NK-92 (cell line): ENCODE results near the gene SHISA5.
"Not testable (repeated sequence)": the region's sequence is repeated elsewhere in the genome, so short reads cannot be mapped to it uniquely, and the experiment has no call there.

Experiments used
- DNase-seq: peaks from one replicate; lab custom pipeline; 2025; ENCODE audit not compliant: unreplicated experiment; lab: John Stamatoyannopoulos, UW

SHISA5 gene

GRCh38 chr3:48478626-48479555, 25.1 kb downstream of the SHISA5 start:
- DNase-seq: no peak

DNA sequence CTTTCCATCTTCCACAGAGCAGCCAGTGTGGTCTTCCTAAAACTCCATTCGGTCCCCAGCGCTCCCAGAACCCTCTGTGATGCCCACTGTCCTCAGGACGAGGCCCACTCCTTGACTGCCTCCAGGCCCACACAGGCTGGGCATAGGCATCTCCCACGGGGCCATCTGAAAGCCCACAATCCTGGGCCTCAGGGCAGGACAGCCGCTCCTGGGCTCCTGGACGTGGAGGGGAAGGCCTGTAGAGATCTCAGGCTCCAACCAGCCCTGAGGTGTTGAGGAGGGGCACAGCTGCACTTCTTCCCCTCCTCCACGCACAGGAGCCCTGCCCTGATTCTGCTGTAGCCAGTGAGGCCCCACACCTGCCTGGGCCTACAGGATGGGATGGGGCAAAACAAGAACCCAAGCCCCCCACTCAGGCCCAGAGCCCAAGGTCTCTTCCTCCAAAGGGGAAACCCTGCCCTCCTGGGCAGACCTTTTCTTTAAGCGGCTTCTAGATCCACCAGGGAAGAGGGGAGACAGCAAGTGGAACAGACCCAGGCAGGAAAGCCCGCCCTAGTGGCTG, 25.9 kb downstream of the SHISA5 start:
- no peak for DNase-seq

DNA sequence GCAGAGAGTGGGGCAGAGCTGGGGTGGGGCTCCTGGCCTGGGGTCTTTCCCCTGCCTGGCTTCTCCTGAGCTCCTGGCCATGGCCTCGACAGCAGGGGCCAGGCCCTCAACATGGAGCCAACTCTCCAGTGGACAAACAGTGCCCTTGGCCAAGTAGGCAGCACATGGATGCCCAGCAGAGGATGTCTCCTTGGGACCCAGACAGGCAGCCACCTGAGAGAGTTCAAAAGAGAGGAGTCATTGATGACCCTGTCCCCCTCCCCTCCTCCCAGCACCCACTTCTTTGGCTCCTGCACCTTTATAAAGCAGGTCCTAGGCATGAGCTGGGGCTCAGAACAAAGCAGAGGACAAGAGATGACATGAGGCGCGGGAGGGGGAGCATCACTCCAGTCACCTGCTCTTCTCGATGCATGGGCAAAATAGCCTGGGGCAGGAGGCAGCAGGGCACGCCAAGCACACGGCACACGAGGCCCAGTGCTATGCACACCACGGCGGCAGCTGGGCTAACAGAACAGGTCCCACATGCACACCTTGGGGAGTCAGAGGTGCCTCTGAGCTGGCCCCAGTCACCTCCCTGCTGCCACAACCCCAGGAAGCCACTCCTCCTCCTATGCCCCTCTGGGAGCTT, 27.4 kb downstream of the SHISA5 start:
- no peak for DNase-seq

DNA sequence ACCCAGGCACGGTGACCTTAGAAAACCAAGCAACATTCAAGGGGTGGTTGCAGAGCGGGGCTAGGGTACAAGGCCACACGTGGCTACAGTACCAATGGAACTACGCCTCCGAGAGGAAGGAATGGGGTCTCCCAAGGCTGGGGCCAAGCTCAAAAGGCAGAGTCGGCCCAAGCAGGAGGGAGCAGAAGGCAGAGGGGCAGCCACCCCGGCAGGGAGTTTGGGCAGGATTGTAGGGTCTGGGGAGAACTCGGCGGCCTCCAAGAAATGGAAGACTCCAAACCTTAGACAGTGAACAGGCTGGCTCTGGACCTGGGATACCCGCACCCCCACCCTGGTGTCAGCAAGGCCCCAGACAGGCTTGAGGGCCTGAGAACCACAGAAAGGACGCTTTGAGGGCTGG, 28.8 kb downstream of the SHISA5 start:
- DNase-seq: no peak

DNA sequence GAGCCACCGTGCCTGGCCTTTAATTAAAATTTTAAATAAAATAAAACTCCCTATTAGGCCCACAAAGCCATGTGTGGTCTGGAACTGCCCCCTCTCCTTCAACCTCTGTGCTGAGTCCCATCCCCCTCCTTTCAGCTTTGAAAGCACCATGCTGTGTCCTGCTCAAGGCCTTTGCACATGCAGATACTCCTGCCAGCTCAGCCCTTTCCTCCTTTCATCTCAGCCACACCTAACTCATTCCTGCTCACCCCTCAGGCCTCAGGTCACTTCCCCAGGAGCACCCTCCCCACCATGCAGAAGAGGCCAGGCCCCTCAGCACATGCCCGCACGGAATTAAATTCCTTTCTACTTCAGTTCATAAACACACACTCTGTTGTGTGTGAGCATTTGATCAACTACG, 29.4 kb downstream of the SHISA5 start:
- DNase-seq: no peak

DNA sequence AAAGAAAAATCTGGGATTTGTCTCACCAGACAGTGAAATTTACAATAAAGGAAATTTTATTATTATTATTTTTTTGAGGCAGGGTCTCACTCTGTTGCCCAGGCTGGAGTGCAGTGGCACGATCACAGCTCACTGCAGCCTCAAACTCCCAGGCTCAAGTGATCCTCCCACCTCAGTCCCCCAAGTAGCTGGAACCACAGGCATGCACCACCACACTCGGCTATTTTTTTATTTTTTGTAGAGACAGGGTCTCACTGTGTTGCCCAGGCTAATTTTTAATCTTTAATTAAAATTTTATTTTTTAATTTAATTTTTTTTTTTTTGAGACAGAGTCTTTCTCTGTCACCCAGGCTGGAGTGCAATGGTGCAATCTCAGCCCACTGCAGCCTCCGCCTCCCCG, 29.9 kb downstream of the SHISA5 start:
- DNase-seq: not testable (repeated sequence)

DNA sequence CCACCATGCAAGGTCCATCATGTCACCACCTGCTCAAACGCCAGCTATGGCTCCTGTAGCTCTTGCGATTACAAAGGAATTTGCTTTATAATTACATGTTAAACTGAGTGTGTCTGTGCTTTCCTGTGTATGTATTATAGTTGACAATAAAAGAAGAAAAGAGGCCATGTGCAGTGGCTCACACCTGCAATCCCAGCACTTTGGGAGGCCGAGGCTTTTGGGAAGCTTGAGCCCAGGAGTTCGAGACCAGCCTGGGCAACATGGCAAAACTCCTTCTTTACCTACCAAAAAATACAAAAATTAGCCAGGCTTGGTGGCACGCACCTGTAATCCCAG, 30.4 kb downstream of the SHISA5 start:
- DNase-seq: no peak

DNA sequence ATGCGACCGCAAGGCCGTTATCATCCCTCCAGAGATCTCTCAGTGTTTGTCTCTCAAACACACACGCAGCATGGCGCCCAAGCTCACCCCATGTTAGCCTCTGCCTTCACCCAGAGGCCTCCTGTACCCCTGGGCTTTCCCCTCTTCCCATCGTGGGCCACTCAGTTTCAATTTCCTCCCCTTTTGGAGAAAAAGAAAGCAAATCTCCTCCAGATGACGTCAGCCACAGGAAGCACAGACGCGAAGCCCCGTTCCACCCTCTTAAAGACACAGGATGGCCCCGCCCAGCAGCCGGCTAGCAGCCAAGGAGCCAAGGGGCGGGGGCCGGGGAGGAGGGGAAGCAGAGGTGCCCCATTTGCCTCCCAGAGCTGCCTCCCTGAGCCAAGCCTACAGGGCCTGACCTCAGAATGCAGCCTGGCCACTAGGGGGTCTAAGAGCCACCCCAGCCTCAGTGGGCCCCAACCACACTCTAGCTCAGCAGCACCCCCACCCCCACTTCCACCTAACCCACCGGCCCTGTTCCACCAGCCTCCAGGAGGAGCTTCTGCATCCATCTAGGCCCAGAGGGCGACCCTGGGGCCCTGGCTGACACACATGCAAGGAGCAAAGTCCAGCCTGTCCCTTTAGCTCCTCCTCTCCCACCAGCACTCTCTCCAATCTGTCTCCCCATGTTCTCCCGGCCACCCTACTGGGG, 30.9 kb downstream of the SHISA5 start:
- DNase-seq: peak; percentile 54

- DNase-seq: no peak
Measured at GRCh38 chr3:48472673-48472922, 31.4 kb downstream of the SHISA5 start.

GRCh38 chr3:48470286-48470685, 33.7 kb downstream of the SHISA5 start:
- DNase-seq: no peak

GRCh38 chr3:48469046-48469915, 34.7 kb downstream of the SHISA5 start:
- no peak for DNase-seq

DNA sequence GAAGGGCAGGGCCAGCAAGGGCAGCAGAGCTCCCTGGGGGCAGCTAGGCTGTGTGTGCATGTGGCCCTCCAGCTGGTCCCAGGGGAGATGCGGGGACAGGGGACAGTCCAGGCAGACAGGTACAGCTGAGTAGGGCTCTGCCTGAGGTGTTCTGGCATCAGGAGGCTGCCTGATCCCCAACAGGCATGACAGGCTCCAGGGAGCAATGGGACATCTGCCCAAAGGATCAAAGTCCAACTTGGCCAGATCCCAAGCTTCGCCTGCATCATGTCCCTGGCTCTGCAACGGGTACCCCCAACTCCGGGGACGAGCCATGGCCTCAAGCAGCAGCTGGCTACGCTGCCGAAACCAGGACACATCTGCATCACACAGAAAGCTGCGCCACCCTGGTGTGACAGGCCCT, 35.6 kb downstream of the SHISA5 start:
- no peak for DNase-seq

GRCh38 chr3:48467473-48468267, 36.3 kb downstream of the SHISA5 start:
- no peak for DNase-seq

DNA sequence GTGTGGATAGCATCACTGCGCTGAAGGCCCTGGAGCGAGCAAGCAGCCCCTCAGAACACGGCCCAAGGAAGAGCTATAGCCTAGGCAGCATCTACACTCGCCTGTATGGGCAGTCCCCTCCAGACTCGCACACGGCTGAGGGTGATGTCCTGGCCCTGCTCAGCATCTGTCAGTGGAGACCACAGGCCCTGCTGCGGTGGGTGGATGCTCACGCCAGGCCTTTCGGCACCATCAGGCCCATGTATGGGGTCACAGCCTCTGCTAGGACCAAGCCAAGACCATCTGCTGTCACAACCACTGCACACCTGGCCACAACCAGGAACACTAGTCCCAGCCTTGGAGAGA, 36.9 kb downstream of the SHISA5 start:
- DNase-seq: no peak

DNA sequence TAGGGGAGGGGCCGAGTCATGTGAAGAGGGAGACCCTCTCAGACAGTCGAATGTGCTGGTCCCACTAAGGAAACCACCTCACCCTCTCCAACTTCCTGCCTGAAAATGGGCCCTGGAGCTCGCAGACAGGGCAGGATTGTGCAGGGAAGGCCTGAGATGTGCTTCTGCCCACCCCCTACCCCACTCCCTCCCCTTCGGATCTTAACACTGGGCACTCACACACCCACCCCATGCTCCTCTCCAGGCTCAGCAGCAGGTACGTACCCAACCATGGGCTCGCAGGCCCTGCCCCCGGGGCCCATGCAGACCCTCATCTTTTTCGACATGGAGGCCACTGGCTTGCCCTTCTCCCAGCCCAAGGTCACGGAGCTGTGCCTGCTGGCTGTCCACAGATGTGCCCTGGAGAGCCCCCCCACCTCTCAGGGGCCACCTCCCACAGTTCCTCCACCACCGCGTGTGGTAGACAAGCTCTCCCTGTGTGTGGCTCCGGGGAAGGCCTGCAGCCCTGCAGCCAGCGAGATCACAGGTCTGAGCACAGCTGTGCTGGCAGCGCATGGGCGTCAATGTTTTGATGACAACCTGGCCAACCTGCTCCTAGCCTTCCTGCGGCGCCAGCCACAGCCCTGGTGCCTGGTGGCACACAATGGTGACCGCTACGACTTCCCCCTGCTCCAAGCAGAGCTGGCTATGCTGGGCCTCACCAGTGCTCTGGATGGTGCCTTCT, 37.4 kb downstream of the SHISA5 start:
- no peak for DNase-seq

DNA sequence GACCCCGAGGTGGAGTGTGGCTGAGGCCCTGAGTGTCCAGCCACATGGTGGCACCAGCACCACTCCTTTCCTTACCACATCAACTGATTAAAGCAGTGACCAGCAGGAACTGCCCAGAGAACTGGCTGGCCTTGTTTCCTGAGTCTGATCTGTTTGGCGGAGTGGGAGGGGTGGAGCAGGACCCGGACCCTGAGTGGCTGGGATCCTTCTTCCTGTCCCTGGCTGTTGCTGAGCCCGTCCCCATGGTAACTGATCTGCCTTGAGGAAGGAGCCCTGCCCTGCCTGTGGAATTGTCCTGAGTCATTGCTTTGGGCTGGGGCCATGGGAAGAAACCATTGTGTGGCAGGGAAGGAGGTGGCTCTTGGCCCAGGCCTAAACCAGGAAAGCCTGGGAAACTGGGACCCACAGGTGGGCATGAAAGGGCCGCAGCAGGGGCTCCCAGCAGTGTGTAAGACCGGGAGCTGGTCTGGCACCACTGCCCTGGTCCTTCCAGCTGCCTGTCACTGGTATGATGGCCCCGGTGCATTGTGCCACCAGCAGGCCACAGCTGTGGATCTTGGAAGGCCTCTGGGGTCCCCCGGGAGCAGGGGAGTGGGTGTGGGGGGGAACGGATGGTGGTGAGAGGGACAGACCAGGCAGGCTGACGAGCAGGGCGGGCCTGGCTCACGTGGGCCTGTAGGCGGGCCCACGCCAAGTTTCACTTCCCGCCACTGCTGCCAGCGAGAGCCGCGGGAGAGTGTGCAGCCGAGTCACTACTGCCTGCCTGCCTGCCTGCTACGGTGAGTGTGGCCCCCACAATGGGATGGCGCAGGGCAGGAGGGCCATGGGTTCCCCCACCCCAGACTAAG, 38.2 kb downstream of the SHISA5 start:
- no peak for DNase-seq

DNA sequence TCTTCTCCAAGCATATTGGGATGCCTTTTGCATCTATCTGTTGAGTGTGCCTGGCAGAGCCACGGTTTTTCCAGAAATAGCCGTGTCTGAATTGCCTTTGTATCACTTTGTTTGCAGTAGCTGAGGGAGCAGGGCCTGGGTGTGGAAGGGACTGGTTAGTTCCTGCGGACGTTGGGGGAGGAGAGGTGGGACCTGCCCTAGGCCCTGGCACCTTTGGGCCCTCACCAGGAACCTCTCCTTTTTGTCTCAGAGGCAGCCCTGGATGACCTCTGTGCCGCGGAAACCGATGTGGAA, 38.8 kb downstream of the SHISA5 start:
- DNase-seq: no peak

DNA sequence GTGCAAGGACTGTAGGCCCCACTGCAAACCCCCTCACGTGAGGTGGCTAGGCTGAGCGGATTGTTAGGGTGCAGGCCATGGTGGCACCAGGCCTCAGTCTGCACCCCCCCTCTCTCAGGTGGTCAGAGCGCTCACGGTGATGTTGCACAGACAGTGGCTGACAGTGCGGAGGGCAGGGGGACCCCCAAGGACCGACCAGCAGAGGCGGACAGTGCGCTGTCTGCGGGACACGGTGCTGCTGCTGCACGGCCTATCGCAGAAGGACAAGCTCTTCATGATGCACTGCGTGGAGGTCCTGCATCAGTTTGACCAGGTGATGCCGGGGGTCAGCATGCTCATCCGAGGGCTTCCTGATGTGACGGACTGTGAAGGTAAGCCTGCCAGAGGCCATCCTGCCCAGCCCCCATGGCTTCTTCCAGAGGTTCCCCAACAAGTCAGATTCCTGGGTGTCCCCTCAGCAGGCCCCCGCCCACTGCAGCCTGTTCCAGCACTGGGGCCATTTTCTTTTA, 39.2 kb downstream of the SHISA5 start:
- DNase-seq: no peak

- DNase-seq: no peak
Measured at GRCh38 chr3:48463703-48464102, 40.3 kb downstream of the SHISA5 start.
